Measurements from ENCODE around the gene LRRC32.

The LRRC32 gene

GRCh38 chr11:76659672-76660532 is 10.6 kb downstream of the LRRC32 start:
- DNase-seq (ENCODE audit: low read depth) = no peak
- H3K4me3 ChIP-seq (ENCODE audit: low read depth, low read length) = no peak overlapping the region
- TF ChIP-seq, protein P1, sequence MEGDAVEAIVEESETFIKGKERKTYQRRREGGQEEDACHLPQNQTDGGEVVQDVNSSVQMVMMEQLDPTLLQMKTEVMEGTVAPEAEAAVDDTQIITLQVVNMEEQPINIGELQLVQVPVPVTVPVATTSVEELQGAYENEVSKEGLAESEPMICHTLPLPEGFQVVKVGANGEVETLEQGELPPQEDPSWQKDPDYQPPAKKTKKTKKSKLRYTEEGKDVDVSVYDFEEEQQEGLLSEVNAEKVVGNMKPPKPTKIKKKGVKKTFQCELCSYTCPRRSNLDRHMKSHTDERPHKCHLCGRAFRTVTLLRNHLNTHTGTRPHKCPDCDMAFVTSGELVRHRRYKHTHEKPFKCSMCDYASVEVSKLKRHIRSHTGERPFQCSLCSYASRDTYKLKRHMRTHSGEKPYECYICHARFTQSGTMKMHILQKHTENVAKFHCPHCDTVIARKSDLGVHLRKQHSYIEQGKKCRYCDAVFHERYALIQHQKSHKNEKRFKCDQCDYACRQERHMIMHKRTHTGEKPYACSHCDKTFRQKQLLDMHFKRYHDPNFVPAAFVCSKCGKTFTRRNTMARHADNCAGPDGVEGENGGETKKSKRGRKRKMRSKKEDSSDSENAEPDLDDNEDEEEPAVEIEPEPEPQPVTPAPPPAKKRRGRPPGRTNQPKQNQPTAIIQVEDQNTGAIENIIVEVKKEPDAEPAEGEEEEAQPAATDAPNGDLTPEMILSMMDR (IDR thresholded peaks at IDR 0.05; ENCODE audit: control insufficient read depth, extremely low read depth, insufficient read depth) = no peak

DNA sequence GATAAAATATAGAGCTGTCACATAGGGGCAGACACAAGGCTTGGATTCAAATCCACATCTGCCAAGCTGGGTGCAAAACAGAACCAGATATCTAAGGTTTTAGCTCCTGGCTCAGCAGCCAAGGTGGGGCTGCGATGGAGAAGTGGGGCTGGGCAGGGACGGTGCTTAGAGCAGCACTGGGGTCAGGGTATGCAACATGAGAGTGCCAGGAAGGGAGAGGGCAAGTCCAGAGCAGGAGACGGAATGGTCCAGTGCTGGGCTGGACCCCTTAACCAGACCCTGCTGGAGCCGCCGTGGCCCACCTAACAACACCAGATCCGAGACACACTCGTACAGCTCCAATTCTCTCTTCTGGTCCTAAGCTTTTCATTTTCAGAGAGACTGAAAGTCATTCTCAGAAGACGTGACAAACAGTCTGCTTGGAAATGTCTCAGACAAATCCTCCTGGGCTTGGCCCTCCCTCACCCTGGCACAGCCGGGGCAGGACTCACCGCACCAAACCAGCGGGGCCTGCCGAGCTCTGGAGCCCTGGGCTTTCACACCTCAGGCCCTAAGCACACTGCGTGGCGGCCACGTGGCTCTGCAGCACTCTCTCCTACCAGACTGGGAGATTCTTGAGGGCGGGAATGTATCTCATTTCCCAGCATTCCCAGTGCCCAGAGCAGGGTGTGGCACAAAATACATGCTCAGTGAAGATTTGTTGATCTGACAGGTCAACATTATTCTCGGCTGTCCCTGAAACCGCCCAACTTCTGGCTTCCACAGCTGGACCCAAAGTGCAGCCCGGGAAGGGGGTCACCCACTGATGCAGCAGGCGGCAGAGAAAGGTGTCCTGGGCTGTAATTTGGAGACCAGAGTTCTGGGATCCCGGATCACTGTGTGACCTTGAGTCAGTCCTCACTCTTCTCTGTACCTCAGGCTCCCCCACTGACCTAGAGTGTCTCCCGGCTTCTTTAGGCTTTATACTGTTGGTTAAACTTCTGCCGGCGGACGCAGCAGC is 11.6 kb downstream of the LRRC32 start:
- TF ChIP-seq, protein P1 (IDR thresholded peaks at IDR 0.05; ENCODE audit: control insufficient read depth, extremely low read depth, insufficient read depth) = no peak
- H3K4me3 ChIP-seq (ENCODE audit: low read depth, low read length) = no peak overlapping the region
- DNase-seq (ENCODE audit: low read depth) = no peak

GRCh38 chr11:76658231-76658630 is 12.3 kb downstream of the LRRC32 start:
- TF ChIP-seq, protein P1 (IDR thresholded peaks at IDR 0.05; ENCODE audit: control insufficient read depth, extremely low read depth, insufficient read depth) = no peak
- DNase-seq (ENCODE audit: low read depth) = no peak
- no peak overlapping the region for H3K4me3 ChIP-seq (ENCODE audit: low read depth, low read length)

DNA sequence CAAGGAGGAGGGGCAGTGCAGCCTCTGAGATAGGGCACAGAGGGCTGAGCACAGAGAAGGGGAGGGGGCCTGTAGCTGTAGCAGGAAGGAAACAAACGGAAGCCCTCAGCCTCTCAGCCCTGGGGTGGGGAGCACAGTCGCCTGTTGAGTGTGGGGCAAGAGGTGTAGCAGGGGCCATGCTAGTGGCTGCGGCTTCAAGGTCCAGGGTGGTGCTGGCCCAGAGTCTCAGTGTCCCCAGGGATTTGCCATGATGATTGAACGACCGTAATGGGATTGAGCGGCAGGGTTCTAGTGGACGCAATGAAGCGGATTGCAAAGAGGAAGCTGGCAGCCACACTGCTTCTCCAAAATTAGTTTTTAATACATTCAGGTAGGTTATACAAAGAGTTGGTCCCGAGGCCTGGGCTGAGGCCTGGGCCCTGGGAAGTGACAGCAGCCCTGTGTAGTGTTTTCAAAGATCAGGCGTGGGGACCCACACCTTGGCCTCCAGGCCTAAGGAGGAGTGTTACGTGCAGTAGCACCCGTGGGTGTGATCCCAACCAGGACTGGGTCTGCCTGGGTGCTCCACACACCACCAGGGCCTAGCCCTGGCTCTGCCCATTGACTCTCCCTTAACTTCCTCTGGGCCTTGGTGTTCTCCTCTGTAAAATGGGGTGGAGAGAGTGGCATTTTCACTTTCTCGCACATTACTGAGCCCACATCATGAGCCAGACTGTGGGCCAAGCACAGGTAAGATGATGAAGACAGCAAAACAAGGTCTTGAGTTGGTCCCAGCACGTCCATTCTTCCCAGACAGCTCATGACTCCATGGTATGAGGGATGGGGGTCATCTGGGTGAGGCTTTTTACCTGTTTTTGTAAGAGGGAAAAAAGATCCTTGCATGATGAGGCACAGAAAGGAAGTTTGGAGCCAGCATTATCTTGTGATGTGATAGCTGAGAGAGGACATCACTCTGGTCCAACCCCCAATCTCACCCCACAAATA is 13.1 kb downstream of the LRRC32 start:
- DNase-seq (ENCODE audit: low read depth) = no peak
- H3K4me3 ChIP-seq (ENCODE audit: low read depth, low read length) = no peak overlapping the region
- TF ChIP-seq, protein P1 (IDR thresholded peaks at IDR 0.05; ENCODE audit: control insufficient read depth, extremely low read depth, insufficient read depth) = no peak

DNA sequence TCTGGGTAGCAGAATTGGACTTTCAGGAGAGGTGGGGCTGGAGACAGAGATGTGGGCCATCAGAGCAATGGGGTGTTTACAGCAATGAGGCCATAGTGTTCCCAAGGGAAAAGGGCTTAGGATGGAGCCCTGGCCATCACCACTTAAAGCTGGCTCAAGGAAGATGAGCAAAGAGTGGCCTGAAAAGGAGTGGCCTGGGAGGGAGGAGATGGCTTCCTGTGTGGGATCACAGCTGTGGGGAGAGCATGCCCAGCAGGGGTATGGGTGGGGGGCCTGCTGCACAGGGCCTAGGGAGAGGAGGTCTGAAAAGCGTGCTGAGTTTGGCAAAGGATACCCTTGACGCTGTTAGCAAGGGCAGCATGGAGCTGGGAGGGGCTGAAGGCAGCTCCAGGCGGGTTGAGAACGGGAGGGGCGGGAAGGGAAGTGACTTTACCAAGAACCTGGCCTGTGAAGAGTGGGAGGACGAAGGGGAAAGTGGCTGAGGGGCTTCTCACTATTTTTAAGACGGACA is 13.9 kb downstream of the LRRC32 start:
- DNase-seq (ENCODE audit: low read depth) = no peak
- no peak overlapping the region for H3K4me3 ChIP-seq (ENCODE audit: low read depth, low read length)
- TF ChIP-seq, protein P1 (IDR thresholded peaks at IDR 0.05; ENCODE audit: control insufficient read depth, extremely low read depth, insufficient read depth) = no peak

DNA sequence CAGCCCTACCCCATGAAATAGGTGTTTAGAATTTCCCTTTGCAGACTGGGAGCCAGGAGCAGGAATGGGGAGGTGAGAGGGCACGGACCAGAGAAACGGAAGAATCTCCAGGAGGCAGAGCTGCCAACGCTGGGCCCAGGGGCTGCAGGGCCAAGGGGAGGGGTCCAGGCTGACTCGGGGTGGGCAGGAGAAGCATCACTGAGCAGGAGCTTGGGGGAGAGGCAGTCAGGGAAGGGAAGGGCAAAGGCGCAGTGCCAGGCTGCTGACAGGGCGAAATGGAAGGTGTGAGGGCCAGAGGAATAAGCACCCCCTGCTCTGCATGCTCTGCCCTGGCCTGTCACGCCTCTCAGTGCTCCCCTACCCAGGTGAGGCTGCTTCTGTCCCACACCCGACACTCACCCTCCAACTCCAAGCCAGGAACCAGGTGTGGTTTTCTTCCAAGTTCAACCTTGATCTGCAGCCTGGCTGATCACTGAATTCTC is 14.5 kb downstream of the LRRC32 start:
- TF ChIP-seq, protein P1 (IDR thresholded peaks at IDR 0.05; ENCODE audit: control insufficient read depth, extremely low read depth, insufficient read depth) = no peak
- DNase-seq (ENCODE audit: low read depth) = no peak
- no peak overlapping the region for H3K4me3 ChIP-seq (ENCODE audit: low read depth, low read length)
